Erythroblast (primary cell): ENCODE measurements around the gene CAMK2A.

Experiments used
- GATA1 ChIP-seq: IDR thresholded peaks from 2 replicates; pipeline ENCODE4 v1.6.1; 2011; ENCODE audit warnings: low read depth, mild to moderate bottlenecking, control low read depth, low read length, moderate library complexity
- POLR2A ChIP-seq: IDR thresholded peaks from 2 replicates; pipeline ENCODE4 v1.6.1; 2011; ENCODE audit warnings: mild to moderate bottlenecking, low read length

DNA sequence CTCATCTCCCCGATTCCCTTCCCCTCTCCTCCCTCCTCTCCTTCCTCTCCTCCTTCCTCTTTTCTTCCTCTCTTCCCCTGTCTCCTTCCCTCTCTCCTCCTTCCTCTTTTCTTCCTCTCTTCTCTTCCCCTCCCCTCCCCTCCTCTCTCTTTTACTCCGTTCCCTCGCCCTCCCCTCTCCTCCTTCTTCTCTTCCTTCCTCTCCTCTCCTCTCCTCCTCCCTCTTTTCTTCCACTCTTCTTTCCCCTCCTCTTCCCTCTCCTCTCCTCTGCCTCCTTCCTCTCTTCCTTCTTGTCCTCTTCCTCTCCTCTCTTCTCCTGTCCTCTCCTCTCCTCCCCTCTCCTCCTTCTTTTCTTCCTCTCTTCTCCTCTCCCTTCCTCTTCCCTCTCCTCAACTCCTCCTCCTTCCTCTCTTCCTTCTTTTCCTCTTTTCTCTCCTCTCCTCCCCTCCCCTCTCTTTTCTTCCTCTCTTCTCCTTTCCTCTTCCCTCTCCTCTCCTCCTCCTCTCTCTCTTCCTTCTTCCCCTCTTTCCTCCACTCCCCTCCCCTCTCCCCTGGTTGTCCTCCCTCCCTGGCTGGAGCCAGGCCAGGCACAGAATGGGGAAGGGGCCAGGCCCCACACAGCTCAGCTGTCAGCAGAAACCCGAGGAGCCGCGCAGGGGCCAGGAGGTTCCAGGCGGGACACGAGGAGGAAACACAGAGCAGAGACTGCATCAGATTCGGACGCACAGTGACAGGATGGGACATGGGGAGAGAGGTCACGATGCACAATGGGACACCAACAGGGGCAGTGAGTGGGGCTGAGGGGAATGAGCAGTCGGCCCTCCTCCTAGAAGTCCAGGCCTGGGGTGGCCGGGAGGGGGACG, 48.0 kb downstream of the CAMK2A start:
- TF ChIP-seq POLR2A (no peak), GATA1 (no peak)
